CD4-positive, alpha-beta T cell (primary cell): ENCODE data around the gene TRMT10C. TPM values are rescaled to one million over a fixed set of nuclear protein-coding genes. Genes with fewer than 3 reads are reported as not detected.

Source experiments
- ATAC-seq: fragments of 200-7000 bp; cut with Tn5 transposase; one replicate; pipeline ENCODE4 v1.10.0; 2022; ENCODE audit warnings: mild to moderate bottlenecking; ENCODE audit not compliant: poor library complexity
- CTCF ChIA-PET: fragments of 350-600 bp; sonication (Branson Sonifier 250); formaldehyde crosslinking; loops from one replicate; lab custom pipeline; 2021; ENCODE audit warnings: antibody characterized with exemption, inconsistent platforms; lab: Charles Lee
- POLR2A ChIA-PET: fragments of 350-600 bp; sonication (Branson Sonifier 250); formaldehyde crosslinking; loops from one replicate; lab custom pipeline; 2021; ENCODE audit warnings: antibody characterized with exemption, inconsistent platforms; lab: Charles Lee
- DNase-seq, 14 experiments: peaks; one replicate each; pipeline ENCODE4 v3.0.0-alpha.2; 2013 to 2020; ENCODE audit warnings: mixed read lengths in 2 of 14
- H3K27ac ChIP-seq, 2 donors: one replicate each; pipeline versions ENCODE4 v1.5.1 to v1.7.0; 2013; ENCODE audit warnings: low read length in 2 of 2, low read depth in 1 of 2, mild to moderate bottlenecking in 1 of 2
- H3K27me3 ChIP-seq, 2 experiments: 1 replicate in 1 of 2; 2 replicates in 1 of 2; pipeline versions ENCODE4 v1.6.1 to v1.7.0; 2013; ENCODE audit warnings: low read length in 2 of 2, control low read depth in 1 of 2, mild to moderate bottlenecking in 1 of 2, moderate library complexity in 1 of 2; ENCODE audit not compliant: insufficient read depth in 2 of 2, control insufficient read depth in 1 of 2
- H3K36me3 ChIP-seq: one replicate; pipeline ENCODE4 v1.6.1; 2013; ENCODE audit warnings: low read length, control low read depth; ENCODE audit not compliant: insufficient read depth
- H3K4me1 ChIP-seq: one replicate; pipeline ENCODE4 v1.6.1; 2013; ENCODE audit warnings: low read length, control low read depth; ENCODE audit not compliant: insufficient read depth
- H3K4me3 ChIP-seq: one replicate; pipeline ENCODE4 v1.5.1; 2013; ENCODE audit warnings: mild to moderate bottlenecking, low read length, moderate library complexity
- H3K9me3 ChIP-seq, 2 experiments: 1 replicate in 1 of 2; 2 replicates in 1 of 2; pipeline versions ENCODE4 v1.6.1 to v1.7.0; 2013; ENCODE audit warnings: low read length in 2 of 2, mild to moderate bottlenecking in 2 of 2, control low read depth in 1 of 2, moderate library complexity in 1 of 2; ENCODE audit not compliant: control insufficient read depth in 1 of 2, insufficient read depth in 1 of 2
- H3K27ac Mint-ChIP-seq: one replicate; pipeline ENCODE4 v1.8.0; 2020; ENCODE audit warnings: mixed read lengths
- H3K27me3 Mint-ChIP-seq: one replicate; pipeline ENCODE4 v1.8.0; 2021; ENCODE audit warnings: mixed read lengths
- H3K36me3 Mint-ChIP-seq: one replicate; pipeline ENCODE4 v1.8.0; 2021; ENCODE audit warnings: low read depth, mixed read lengths
- H3K4me1 Mint-ChIP-seq: one replicate; pipeline ENCODE4 v1.8.0; 2021; ENCODE audit warnings: low read depth, mixed read lengths
- H3K4me3 Mint-ChIP-seq: one replicate; pipeline ENCODE4 v1.8.0; 2020; ENCODE audit warnings: mild to moderate bottlenecking, mixed read lengths
- H3K9me3 Mint-ChIP-seq: one replicate; pipeline ENCODE4 v1.8.0; 2020; ENCODE audit warnings: mixed read lengths
- CTCF ChIP-seq: fragments of 200-600 bp; IDR thresholded peaks from one replicate; pipeline ENCODE4 v1.8.0; 2022; ENCODE audit warnings: antibody characterized with exemption, mild to moderate bottlenecking
- intact Hi-C, 2 experiments: fragments of 100-400 bp; cut with DNase I in 1 of 2; cut with micrococcal nuclease in 1 of 2; formaldehyde crosslinking; loops; one replicate each; pipeline versions ENCODE4 v1.15.1 to v1.9.0; 2023 to 2025; cut with DNase I, micrococcal nuclease
- total RNA-seq, 174 experiments: library from RNA in 2 of 174; stranded (reverse) in 2 of 174; gene quantifications; one replicate each; pipeline ENCODE4 v1.2.3 and lab custom pipeline; 2021 to 2026

The TRMT10C gene
- total RNA-seq, 2 experiments from 2014 or later, result 49.4 to 51.2 TPM

DNA sequence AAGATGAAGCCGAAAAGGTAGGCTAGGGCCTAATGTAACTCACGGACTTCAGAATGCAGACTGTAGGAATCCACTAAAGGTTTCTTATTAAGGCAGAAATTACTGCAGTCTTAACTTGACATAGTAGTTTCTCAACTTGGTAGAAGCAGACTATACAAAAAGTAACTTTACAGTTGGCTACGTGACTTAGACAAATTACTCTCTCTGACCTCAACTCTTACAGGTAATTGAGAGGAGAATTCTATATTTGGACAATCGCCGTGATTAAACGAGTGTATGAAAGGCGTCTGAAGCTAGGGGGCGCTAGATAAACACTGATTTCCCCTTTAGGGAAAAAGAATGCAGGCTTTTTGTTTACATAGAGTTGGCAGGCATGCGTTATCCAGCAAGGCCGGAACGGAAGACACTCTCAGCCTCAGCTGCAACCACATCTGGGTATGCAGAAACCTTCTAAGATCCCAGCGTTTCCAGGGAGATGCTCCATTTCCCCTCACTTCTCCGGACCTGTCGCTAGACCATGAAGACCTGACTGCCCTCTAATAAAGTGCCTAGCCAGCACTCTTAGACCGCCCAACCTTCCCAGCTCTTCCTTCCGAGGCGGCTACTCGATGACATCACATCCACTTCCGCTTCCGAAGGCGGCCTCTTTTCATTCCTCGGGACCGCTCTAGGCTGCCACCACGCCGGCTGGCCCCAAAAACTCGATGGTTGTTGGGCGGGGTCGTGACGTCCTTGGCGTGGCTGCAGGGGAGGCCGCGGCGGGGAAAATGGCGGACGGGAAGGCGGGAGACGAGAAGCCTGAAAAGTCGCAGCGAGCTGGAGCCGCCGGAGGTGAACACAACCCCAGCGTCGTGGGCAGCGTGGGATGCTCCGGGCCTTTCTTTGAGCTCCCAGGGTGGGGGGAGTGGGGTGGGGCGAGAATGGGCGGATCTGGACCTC, 12.1 kb downstream of the TRMT10C start, which contains the start of gene PCNP:
Gene PCNP (plus strand): TSS at position 732 of the 939 bp plus-strand sequence. CDS start 36 bp downstream, at position 768.
- Histone ChIP-seq H3K27ac (peak within 1 kb of the TSS; percentile 97 to 99), H3K9me3 (no peaks in the 10 kb centered on the region), H3K4me3 (peak within 1 kb of the TSS; percentile 96), H3K27me3 (no peaks in the 10 kb centered on the region), H3K36me3 (peaks cover 14% of the 10 kb centered on the region), H3K4me1 (peaks cover 40% of the 10 kb centered on the region)
- CTCF ChIA-PET, result interaction anchor here (0.7 to 3.4 kb wide), 19 partner anchors 11 to 192 kb away, joined by 3 to 16 read pairs (median 4); partner anchors contain the start of genes RPL24 and TRMT10C
- Mint-ChIP-seq H3K4me1 (peaks cover 80% of the 10 kb centered on the region), H3K9me3 (no peaks in the 10 kb centered on the region), H3K4me3 (peak within 1 kb of the TSS; percentile 99), H3K27me3 (no peaks in the 10 kb centered on the region), H3K36me3 (peaks cover 43% of the 10 kb centered on the region), H3K27ac (peak within 1 kb of the TSS; percentile 96)
- intact Hi-C loops, result loop anchor here (1.0 to 10.0 kb wide), 11 partner anchors 11 to 869 kb away; partner anchors contain the start of genes NXPE3 (in 1 of the 2), SENP7 (in 1 of the 2) and TFG (in 1 of the 2)
- peak; percentile 85 for TF ChIP-seq CTCF
- POLR2A ChIA-PET, result interaction anchor here (0.5 to 3.5 kb wide), 34 partner anchors 11 to 1313 kb away, joined by 3 to 72 read pairs (median 4); partner anchors contain the start of genes CEP97, LNP1, NFKBIZ and NXPE3
- ATAC-seq (peak; percentile 73), DNase-seq (peak; percentile 97 to 99 (median 99))

- no peaks in the 10 kb centered on the region for H3K9me3 ChIP-seq
- Mint-ChIP-seq H3K4me1 (peaks cover 85% of the 10 kb centered on the region), H3K27ac (peak overlapping the region; percentile 96), H3K4me3 (peak overlapping the region; percentile 99), H3K27me3 (no peaks in the 10 kb centered on the region), H3K9me3 (no peaks in the 10 kb centered on the region), H3K36me3 (peaks cover 51% of the 10 kb centered on the region)
- peak in 11 of 14 experiments; percentile 34 to 74 (median 47) for DNase-seq
- no peak for TF ChIP-seq CTCF
- ATAC-seq, result peak; percentile 46
- peak overlapping the region; percentile 96 for H3K4me3 ChIP-seq
- peak overlapping the region; percentile 97 to 99 for H3K27ac ChIP-seq
- intact Hi-C loops, result loop anchor here (1.0 to 10.0 kb wide), 8 partner anchors 63 to 870 kb away; partner anchors contain the start of genes NXPE3 (in 1 of the 2) and TFG (in 1 of the 2)
- H3K36me3 ChIP-seq, result peaks cover 19% of the 10 kb centered on the region
- H3K4me1 ChIP-seq, result peaks cover 40% of the 10 kb centered on the region
- ChIA-PET CTCF (interaction anchor here (0.7 to 3.4 kb wide), 14 partner anchors 10 to 193 kb away, joined by 3 to 16 read pairs (median 4); no protein-coding TSS in a partner anchor), POLR2A (interaction anchor here (0.6 to 3.5 kb wide), 25 partner anchors 12 to 1757 kb away, joined by 3 to 72 read pairs (median 4); partner anchors contain the start of genes CEP97, CMSS1, LNP1 and NFKBIZ)
- no peaks in the 10 kb centered on the region for H3K27me3 ChIP-seq
Measured at GRCh38 chr3:101574388-101575112, 12.9 kb downstream of the TRMT10C start.

DNA sequence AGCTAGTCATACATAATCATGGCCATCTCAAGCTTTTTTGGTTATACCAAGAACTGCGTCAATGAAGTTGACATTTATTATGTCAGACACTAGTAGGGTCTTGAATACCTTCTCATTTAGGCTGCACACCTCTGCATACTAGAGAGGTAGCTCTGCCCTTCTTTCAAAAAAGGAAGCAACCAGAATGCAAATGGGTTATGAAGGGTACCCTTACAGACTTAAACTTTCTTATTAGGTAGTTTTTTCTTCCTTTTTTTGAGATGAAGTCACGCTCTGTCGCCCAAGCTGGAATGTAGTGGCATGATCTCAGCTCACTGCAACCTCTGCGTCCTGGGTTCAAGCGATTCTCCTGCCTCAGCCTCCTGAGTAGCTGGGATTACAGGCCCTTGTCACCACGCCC, 15.6 kb downstream of the TRMT10C start:
- H3K4me1 Mint-ChIP-seq, result peaks cover 77% of the 10 kb centered on the region

More for the DNA sequence above, 15.6 kb downstream of the TRMT10C start:
- Mint-ChIP-seq H3K36me3 (peaks cover 65% of the 10 kb centered on the region), H3K27ac (no peak overlapping the region), H3K27me3 (no peaks in the 10 kb centered on the region), H3K9me3 (no peaks in the 10 kb centered on the region), H3K4me3 (no peak overlapping the region)
- Histone ChIP-seq H3K27me3 (no peaks in the 10 kb centered on the region), H3K4me3 (no peak overlapping the region), H3K27ac (no peak overlapping the region), H3K4me1 (peaks cover 36% of the 10 kb centered on the region), H3K36me3 (peaks cover 34% of the 10 kb centered on the region), H3K9me3 (no peaks in the 10 kb centered on the region)
- no peak for TF ChIP-seq CTCF
- no peak for DNase-seq
- intact Hi-C loops, result loop anchor here in 1 of 2 experiments (10.0 kb wide), 2 partner anchors 198 to 872 kb away; partner anchors contain the start of genes NXPE3 and TFG
- POLR2A ChIA-PET, result interaction anchor here (1.2 kb wide), 2 partner anchors 59 to 99 kb away, joined by 3 to 6 read pairs; no protein-coding TSS in a partner anchor
- CTCF ChIA-PET, result no interaction called here
- ATAC-seq, result no peak
